ENCODE data around the gene BNIP3.

BNIP3 gene

GRCh38 chr10:131982796-131983195 lies 1.1 kb upstream of the BNIP3 start:
- H3K36me3 ChIP-seq (ENCODE audit: control insufficient read depth, insufficient read depth, low read length), result no peaks in the 10 kb centered on the region
- no peaks in the 10 kb centered on the region for H3K9me3 ChIP-seq (ENCODE audit: control insufficient read depth, insufficient read depth, low read length)
- peaks cover 18% of the 10 kb centered on the region for H3K27me3 ChIP-seq (ENCODE audit: control insufficient read depth, insufficient read depth, low read length)
- H3K4me1 ChIP-seq (ENCODE audit: control insufficient read depth, insufficient read depth, low read length), result peaks cover 14% of the 10 kb centered on the region
- H3K9ac ChIP-seq (ENCODE audit: low read depth, low read length), result no peak overlapping the region
- peak overlapping the region; percentile 46 for H3K4me3 ChIP-seq (ENCODE audit: low read depth, low read length)

GRCh38 chr10:131982185-131982756 lies 548 bp upstream of the BNIP3 start:
- H3K9ac ChIP-seq (ENCODE audit: low read depth, low read length), result no peak overlapping the region
- peak overlapping the region; percentile 46 for H3K4me3 ChIP-seq (ENCODE audit: low read depth, low read length)
- no peaks in the 10 kb centered on the region for H3K36me3 ChIP-seq (ENCODE audit: control insufficient read depth, insufficient read depth, low read length)
- peaks cover 18% of the 10 kb centered on the region for H3K27me3 ChIP-seq (ENCODE audit: control insufficient read depth, insufficient read depth, low read length)
- H3K4me1 ChIP-seq (ENCODE audit: control insufficient read depth, insufficient read depth, low read length), result peaks cover 19% of the 10 kb centered on the region
- no peaks in the 10 kb centered on the region for H3K9me3 ChIP-seq (ENCODE audit: control insufficient read depth, insufficient read depth, low read length)

- peaks cover 18% of the 10 kb centered on the region for H3K27me3 ChIP-seq (ENCODE audit: control insufficient read depth, insufficient read depth, low read length)
- no peaks in the 10 kb centered on the region for H3K36me3 ChIP-seq (ENCODE audit: control insufficient read depth, insufficient read depth, low read length)
- peak overlapping the region; percentile 70 for H3K4me3 ChIP-seq (ENCODE audit: low read depth, low read length)
- H3K9me3 ChIP-seq (ENCODE audit: control insufficient read depth, insufficient read depth, low read length), result no peaks in the 10 kb centered on the region
- no peak overlapping the region for H3K9ac ChIP-seq (ENCODE audit: low read depth, low read length)
- peaks cover 20% of the 10 kb centered on the region for H3K4me1 ChIP-seq (ENCODE audit: control insufficient read depth, insufficient read depth, low read length)
Observed at GRCh38 chr10:131980761-131981428, 828 bp downstream of the BNIP3 start.

- H3K36me3 ChIP-seq (ENCODE audit: control insufficient read depth, insufficient read depth, low read length), result no peaks in the 10 kb centered on the region
- peaks cover 20% of the 10 kb centered on the region for H3K4me1 ChIP-seq (ENCODE audit: control insufficient read depth, insufficient read depth, low read length)
- H3K9me3 ChIP-seq (ENCODE audit: control insufficient read depth, insufficient read depth, low read length), result no peaks in the 10 kb centered on the region
- H3K9ac ChIP-seq (ENCODE audit: low read depth, low read length), result no peak overlapping the region
- peak overlapping the region; percentile 37 for H3K4me3 ChIP-seq (ENCODE audit: low read depth, low read length)
- peaks cover 18% of the 10 kb centered on the region for H3K27me3 ChIP-seq (ENCODE audit: control insufficient read depth, insufficient read depth, low read length)
Observed at GRCh38 chr10:131980321-131980720, 1.4 kb downstream of the BNIP3 start.

- Histone ChIP-seq H3K9me3 (ENCODE audit: control insufficient read depth, insufficient read depth, low read length) (no peaks in the 10 kb centered on the region), H3K9ac (ENCODE audit: low read depth, low read length) (no peak overlapping the region), H3K27me3 (ENCODE audit: control insufficient read depth, insufficient read depth, low read length) (peaks cover 18% of the 10 kb centered on the region), H3K4me1 (ENCODE audit: control insufficient read depth, insufficient read depth, low read length) (peaks cover 20% of the 10 kb centered on the region), H3K36me3 (ENCODE audit: control insufficient read depth, insufficient read depth, low read length) (no peaks in the 10 kb centered on the region), H3K4me3 (ENCODE audit: low read depth, low read length) (peak overlapping the region; percentile 37)
Observed at GRCh38 chr10:131979821-131980270, 1.9 kb downstream of the BNIP3 start.

- Histone ChIP-seq H3K9me3 (ENCODE audit: control insufficient read depth, insufficient read depth, low read length) (no peaks in the 10 kb centered on the region), H3K9ac (ENCODE audit: low read depth, low read length) (peak overlapping the region; percentile 9), H3K4me3 (ENCODE audit: low read depth, low read length) (peak overlapping the region; percentile 37), H3K36me3 (ENCODE audit: control insufficient read depth, insufficient read depth, low read length) (no peaks in the 10 kb centered on the region), H3K4me1 (ENCODE audit: control insufficient read depth, insufficient read depth, low read length) (peaks cover 20% of the 10 kb centered on the region), H3K27me3 (ENCODE audit: control insufficient read depth, insufficient read depth, low read length) (peaks cover 18% of the 10 kb centered on the region)
Observed at GRCh38 chr10:131979336-131979735, 2.4 kb downstream of the BNIP3 start.

GRCh38 chr10:131978851-131979250 lies 2.9 kb downstream of the BNIP3 start:
- Histone ChIP-seq H3K9ac (ENCODE audit: low read depth, low read length) (no peak overlapping the region), H3K4me3 (ENCODE audit: low read depth, low read length) (no peak overlapping the region), H3K9me3 (ENCODE audit: control insufficient read depth, insufficient read depth, low read length) (no peaks in the 10 kb centered on the region), H3K36me3 (ENCODE audit: control insufficient read depth, insufficient read depth, low read length) (no peaks in the 10 kb centered on the region), H3K27me3 (ENCODE audit: control insufficient read depth, insufficient read depth, low read length) (peaks cover 13% of the 10 kb centered on the region), H3K4me1 (ENCODE audit: control insufficient read depth, insufficient read depth, low read length) (peaks cover 20% of the 10 kb centered on the region)

- Histone ChIP-seq H3K9me3 (ENCODE audit: control insufficient read depth, insufficient read depth, low read length) (no peaks in the 10 kb centered on the region), H3K27me3 (ENCODE audit: control insufficient read depth, insufficient read depth, low read length) (peaks cover 9% of the 10 kb centered on the region), H3K9ac (ENCODE audit: low read depth, low read length) (no peak overlapping the region), H3K36me3 (ENCODE audit: control insufficient read depth, insufficient read depth, low read length) (peaks cover 3% of the 10 kb centered on the region), H3K4me1 (ENCODE audit: control insufficient read depth, insufficient read depth, low read length) (peaks cover 20% of the 10 kb centered on the region), H3K4me3 (ENCODE audit: low read depth, low read length) (no peak overlapping the region)
Observed at GRCh38 chr10:131978366-131978765, 3.4 kb downstream of the BNIP3 start.

GRCh38 chr10:131977323-131978096 lies 4.2 kb downstream of the BNIP3 start:
- Histone ChIP-seq H3K27me3 (ENCODE audit: control insufficient read depth, insufficient read depth, low read length) (no peaks in the 10 kb centered on the region), H3K4me3 (ENCODE audit: low read depth, low read length) (no peak overlapping the region), H3K4me1 (ENCODE audit: control insufficient read depth, insufficient read depth, low read length) (peaks cover 20% of the 10 kb centered on the region), H3K9ac (ENCODE audit: low read depth, low read length) (peak overlapping the region; percentile 26), H3K9me3 (ENCODE audit: control insufficient read depth, insufficient read depth, low read length) (no peaks in the 10 kb centered on the region), H3K36me3 (ENCODE audit: control insufficient read depth, insufficient read depth, low read length) (peaks cover 3% of the 10 kb centered on the region)

- Histone ChIP-seq H3K36me3 (ENCODE audit: control insufficient read depth, insufficient read depth, low read length) (peaks cover 12% of the 10 kb centered on the region), H3K9me3 (ENCODE audit: control insufficient read depth, insufficient read depth, low read length) (no peaks in the 10 kb centered on the region), H3K9ac (ENCODE audit: low read depth, low read length) (no peak overlapping the region), H3K4me1 (ENCODE audit: control insufficient read depth, insufficient read depth, low read length) (peaks cover 20% of the 10 kb centered on the region), H3K27me3 (ENCODE audit: control insufficient read depth, insufficient read depth, low read length) (no peaks in the 10 kb centered on the region), H3K4me3 (ENCODE audit: low read depth, low read length) (no peak overlapping the region)
Observed at GRCh38 chr10:131975796-131976195, 5.9 kb downstream of the BNIP3 start.

- H3K4me3 ChIP-seq (ENCODE audit: low read depth, low read length), result no peak overlapping the region
- H3K9me3 ChIP-seq (ENCODE audit: control insufficient read depth, insufficient read depth, low read length), result no peaks in the 10 kb centered on the region
- H3K36me3 ChIP-seq (ENCODE audit: control insufficient read depth, insufficient read depth, low read length), result peaks cover 16% of the 10 kb centered on the region
- no peak overlapping the region for H3K9ac ChIP-seq (ENCODE audit: low read depth, low read length)
- H3K27me3 ChIP-seq (ENCODE audit: control insufficient read depth, insufficient read depth, low read length), result no peaks in the 10 kb centered on the region
- peaks cover 20% of the 10 kb centered on the region for H3K4me1 ChIP-seq (ENCODE audit: control insufficient read depth, insufficient read depth, low read length)
Observed at GRCh38 chr10:131975003-131975402, 6.7 kb downstream of the BNIP3 start.

Data from iPS-15b (cell line).